Heart right ventricle (tissue), 16 donors: ENCODE measurements around the gene ANKRD33B. TPM values are rescaled to one million over a fixed set of nuclear protein-coding genes. Genes with fewer than 3 reads are reported as not detected.
A peak's percentile ranks its signal among the peaks of the same experiment; 100 is the strongest.

Source experiments
- ATAC-seq, 8 donors: fragments of 200-7000 bp; cut with Tn5 transposase; one replicate each; pipeline ENCODE4 v1.9.1; 2020; ENCODE audit warnings: mild to moderate bottlenecking in 8 of 8, moderate library complexity in 8 of 8, moderate number of reproducible peaks in 1 of 8
- DNase-seq, 2 donors: peaks; one replicate each; pipeline ENCODE4 v3.0.0-alpha.2; 2020
- H3K27ac ChIP-seq, 10 donors: fragments of 200-600 bp; sonication (generic) in 2 of 10; one replicate each; pipeline versions ENCODE4 v1.5.0 to v1.8.0; 2020 to 2022; ENCODE audit warnings: mild to moderate bottlenecking in 3 of 10
- H3K27me3 ChIP-seq, 7 donors: fragments of 200-600 bp; one replicate each; pipeline ENCODE4 v1.8.0; 2021 to 2022; ENCODE audit warnings: mild to moderate bottlenecking in 2 of 7
- H3K36me3 ChIP-seq, 9 donors: fragments of 200-600 bp; sonication (generic) in 1 of 9; one replicate each; pipeline versions ENCODE4 v1.5.0 to v1.8.0; 2020 to 2022; ENCODE audit warnings: mild to moderate bottlenecking in 2 of 9
- H3K4me1 ChIP-seq, 9 donors: fragments of 200-600 bp; sonication (generic) in 1 of 9; one replicate each; pipeline versions ENCODE4 v1.5.0 to v1.8.0; 2020 to 2022; ENCODE audit warnings: mild to moderate bottlenecking in 4 of 9
- H3K4me3 ChIP-seq, 10 donors: fragments of 200-600 bp; sonication (generic) in 2 of 10; one replicate each; pipeline versions ENCODE4 v1.5.0 to v1.8.0; 2020 to 2022; ENCODE audit warnings: mild to moderate bottlenecking in 7 of 10, moderate library complexity in 2 of 10
- H3K9me3 ChIP-seq, 11 donors: fragments of 200-600 bp in 10 of 11; sonication (generic) in 2 of 11; one replicate each; pipeline versions ENCODE4 v1.5.0 to v1.8.0; 2013 to 2022; ENCODE audit warnings: mild to moderate bottlenecking in 2 of 11, control low read depth in 1 of 11, moderate library complexity in 1 of 11
- CTCF ChIP-seq, 9 donors: fragments of 200-600 bp; sonication (generic) in 2 of 9; IDR thresholded peaks; one replicate each; pipeline versions ENCODE4 v1.5.0 to v1.8.0; 2021 to 2022; ENCODE audit warnings: antibody characterized with exemption in 9 of 9, mild to moderate bottlenecking in 5 of 9, moderate library complexity in 1 of 9
- WGBS, 2 donors: extraction: QIAGEN DNeasy Blood & Tissue Kit; methylation state at CpG; one replicate each; pipeline ENCODE4 v1.1.7; 2013; ENCODE audit warnings: inconsistent platforms in 1 of 2; 5-methylcytosine and 5-hydroxymethylcytosine counted together
- intact Hi-C, 10 donors: fragments of 100-400 bp; cut with DNase I; formaldehyde crosslinking; loops; one replicate each; pipeline versions ENCODE4 v1.11.1 to v1.14.2; 2022
- polyA plus RNA-seq, 2 donors: library from polyadenylated mRNA; stranded (reverse); fragments of 200-250 nt; gene quantifications; one replicate each; pipeline ENCODE4 v1.2.3, GENCODE V29; 2013
- total RNA-seq, 10 donors: library from RNA; stranded (reverse); fragmentation: NEBNext Ultra II Directional in 3 of 10; extraction: Animal tissue kit (Norgen Biotek cat#: 25700) in 3 of 10; gene quantifications; one replicate each; pipeline versions ENCODE4 v1.2.1 to v1.2.4, GENCODE V29; 2021 to 2023
- donor health status: Arrhythmogenic right ventricular cardiomyopathy.
- donor health status: ischemic (EF 13 %, LVEDD 7.1; RV severe dilation, severe dysfunction).
- donor health status: healthy with polysubstance abuse.
- donor health status: DM: no; HTN: yes; CAD: no.
- donor health status: DM: no; HTN: no; CAD: no.
- donor health status: ischemic (EF 25% LVEDD 6.9; RV normal size, moderate dysfunction).
- donor health status: ischemic (EF 25% LVEDD 5.7; RV mildly dilated, moderate dysfunction).
- donor health status: healthy.
- donor health status: DM: yes; HTN: yes; CAD: no.
- donor health status: Ischemic cardiomyopathy.
- donor health status: ischemic (EF 35%, LVEDD 5.7; RV mildly dilated, moderate dysfunction).
- donor health status: nonischemic (EF 11% LVEDD 7.7; RV severe dilation, severe dysfunction).
- donor health status: DM: yes; HTN: yes; CAD: no.
- donor health status: PGD.
- donor health status: ischemic (EF 29% LVEDD 5.4; RV normal size, mild dysfunction).
- donor health status: nonischemic (EF 23%, LVEDD 6.1; RV moderate dilation, normal function).

Gene ANKRD33B
- total and polyA plus RNA-seq, 12 donors, result 0.46 to 33.0 (median 13.3) TPM

DNA sequence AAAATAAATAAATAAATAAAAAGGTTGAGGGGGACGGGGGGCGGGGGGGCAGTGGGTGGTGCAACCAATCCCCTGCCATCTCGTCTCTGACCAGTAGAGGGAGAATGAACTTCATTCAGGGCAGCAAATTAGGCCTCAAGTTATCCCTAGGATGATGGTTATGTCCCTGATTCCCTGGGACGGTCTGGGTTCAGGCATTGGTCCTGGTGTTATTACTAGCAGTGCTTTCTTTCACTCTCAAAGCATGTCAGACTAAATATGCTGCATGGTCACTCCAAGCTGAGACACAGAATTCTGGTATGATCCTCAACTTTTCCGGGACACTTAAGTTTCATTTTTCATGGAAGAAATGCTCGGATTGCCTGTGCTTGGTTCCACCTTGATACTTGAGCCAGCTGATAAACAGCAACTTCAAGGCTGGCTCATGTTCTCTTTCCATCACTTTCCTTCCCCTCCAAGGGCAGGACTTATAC lies 137.7 kb downstream of the ANKRD33B start:
- intact Hi-C loops, result loop anchor here in 6 of 10 donors (5.0 to 10.0 kb wide), 6 partner anchors 53 to 1323 kb away; partner anchors contain the start of gene DAP (in 3 of the 6)
- DNase-seq (peak in 1 of 2 donors; percentile 60), ATAC-seq (peak in 6 of 8 donors; percentile 28 to 57 (median 39))

DNA sequence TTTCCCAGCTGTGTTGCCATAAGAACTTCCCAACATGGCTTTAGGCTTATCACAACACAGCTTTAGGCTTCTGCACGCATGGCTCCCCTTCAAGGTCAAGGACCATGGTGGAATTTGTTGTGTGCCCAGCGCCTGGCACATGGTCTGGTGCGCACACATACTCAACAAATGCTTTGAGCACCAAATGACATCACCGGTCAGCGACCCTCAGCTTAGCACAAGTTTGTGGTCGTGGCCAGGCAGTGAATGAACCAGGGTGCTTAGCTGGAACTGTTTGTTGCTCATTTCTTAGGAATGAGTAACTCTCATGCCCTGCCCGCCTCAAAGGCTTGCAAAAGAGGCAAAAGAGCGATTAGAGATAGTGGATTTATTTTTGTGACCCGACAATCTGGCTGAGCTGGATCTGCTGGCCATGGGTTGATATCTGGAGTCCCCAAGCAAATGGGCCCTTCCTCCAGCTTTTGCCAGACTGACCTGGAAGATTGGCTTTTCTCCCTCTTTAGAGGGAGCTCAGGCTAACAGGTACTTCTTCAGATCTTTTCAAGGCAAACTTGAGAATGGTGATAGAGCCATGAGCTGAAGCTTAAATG lies 138.3 kb downstream of the ANKRD33B start:
- ATAC-seq (peak in 3 of 8 donors; percentile 20 to 29 (median 29)), DNase-seq (no peak)
- no peaks in the 10 kb centered on the region for H3K27me3 ChIP-seq
- intact Hi-C loops, result loop anchor here in 6 of 10 donors (5.0 to 10.0 kb wide), 6 partner anchors 53 to 1323 kb away; partner anchors contain the start of gene DAP (in 3 of the 6)
- peaks cover 9 to 48% (median 39%) of the 10 kb centered on the region in 9 donors for H3K4me1 ChIP-seq
- WGBS, 2 donors, result 67 to 77% methylated on average over 9 of the region's 9 CpGs
- H3K4me3 ChIP-seq, result no peak overlapping the region
- TF ChIP-seq CTCF (IDR thresholded peaks at IDR 0.05), result no peak
- no peaks in the 10 kb centered on the region for H3K9me3 ChIP-seq
- peak overlapping the region in 7 of 10 donors; percentile 7 to 57 (median 24) for H3K27ac ChIP-seq
- H3K36me3 ChIP-seq, result peaks cover 0 to 9% (median 0%) of the 10 kb centered on the region in 9 donors

More for the DNA sequence above, 137.7 kb downstream of the ANKRD33B start:
- H3K27me3 ChIP-seq, result no peaks in the 10 kb centered on the region
- TF ChIP-seq CTCF (IDR thresholded peaks at IDR 0.05), result peak; percentile 47 to 80 (median 76)
- H3K27ac ChIP-seq, result peak overlapping the region in 7 of 10 donors; percentile 7 to 57 (median 24)
- 40 to 60% methylated on average over 6 of the region's 6 CpGs for WGBS, 2 donors
- peaks cover 9 to 48% (median 39%) of the 10 kb centered on the region in 9 donors for H3K4me1 ChIP-seq
- peaks cover 0 to 9% (median 0%) of the 10 kb centered on the region in 9 donors for H3K36me3 ChIP-seq
- no peak overlapping the region for H3K4me3 ChIP-seq
- H3K9me3 ChIP-seq, result no peaks in the 10 kb centered on the region

GRCh38 chr5:10702911-10703491 lies 139.1 kb downstream of the ANKRD33B start:
- Histone ChIP-seq H3K27me3 (no peaks in the 10 kb centered on the region), H3K9me3 (no peaks in the 10 kb centered on the region), H3K36me3 (peaks cover 0 to 9% (median 0%) of the 10 kb centered on the region in 9 donors), H3K4me1 (peaks cover 9 to 48% (median 39%) of the 10 kb centered on the region in 9 donors), H3K27ac (peak overlapping the region in 7 of 10 donors; percentile 21 to 57 (median 43)), H3K4me3 (no peak overlapping the region)
- peak in 7 of 8 donors; percentile 27 to 76 (median 62) for ATAC-seq
- intact Hi-C loops, result loop anchor here in 6 of 10 donors (5.0 to 10.0 kb wide), 6 partner anchors 52 to 1322 kb away; partner anchors contain the start of gene DAP (in 3 of the 6)
- TF ChIP-seq CTCF (IDR thresholded peaks at IDR 0.05), result no peak
- 57 to 73% methylated on average over 7 of the region's 7 CpGs for WGBS, 2 donors
- DNase-seq, result no peak

DNA sequence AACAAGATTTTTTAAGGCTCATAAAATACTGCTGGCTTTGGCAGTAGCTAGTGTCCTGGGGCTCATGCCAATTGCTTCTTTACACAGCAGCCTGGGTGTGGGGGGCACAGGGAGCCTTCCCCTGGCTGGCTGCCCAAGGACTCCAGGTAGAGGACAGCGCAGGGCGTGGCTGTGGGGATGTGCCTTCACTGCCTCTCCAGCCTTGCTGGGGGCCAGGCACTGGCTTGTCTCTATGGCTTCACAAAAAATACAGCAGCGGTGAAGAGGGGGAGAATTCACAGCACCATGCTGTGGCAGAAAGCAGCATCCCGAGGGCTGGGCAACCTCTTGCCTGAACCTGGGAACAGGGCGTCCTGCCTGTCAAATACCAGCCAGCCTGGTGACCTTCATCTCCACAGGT lies 139.8 kb downstream of the ANKRD33B start:
- DNase-seq (no peak), ATAC-seq (peak in 4 of 8 donors; percentile 19 to 57 (median 40))
- intact Hi-C loops, result loop anchor here in 6 of 10 donors (5.0 to 10.0 kb wide), 6 partner anchors 51 to 1321 kb away; partner anchors contain the start of gene DAP (in 3 of the 6)
- peaks cover 0 to 9% (median 0%) of the 10 kb centered on the region in 9 donors for H3K36me3 ChIP-seq
- no peak overlapping the region for H3K4me3 ChIP-seq
- 66 to 84% methylated on average over 5 of the region's 5 CpGs for WGBS, 2 donors
- H3K27me3 ChIP-seq, result no peaks in the 10 kb centered on the region
- TF ChIP-seq CTCF (IDR thresholded peaks at IDR 0.05), result no peak
- peaks cover 9 to 48% (median 39%) of the 10 kb centered on the region in 9 donors for H3K4me1 ChIP-seq
- H3K27ac ChIP-seq, result peak overlapping the region in 6 of 10 donors; percentile 36 to 54 (median 42)
- no peaks in the 10 kb centered on the region for H3K9me3 ChIP-seq
